Panc1 (cell line): Measurements from ENCODE around the gene MPPED1. TPM values are rescaled to one million over a fixed set of nuclear protein-coding genes. Genes with fewer than 3 reads are reported as not detected.

Source experiments
- ATAC-seq: fragments of 200-7000 bp; cut with Tn5 transposase; 2 replicates; pipeline ENCODE4 v1.9.1; 2020; ENCODE audit warnings: mild to moderate bottlenecking, moderate library complexity
- BruUV-seq: library from RNA; stranded (reverse); fragments of 400-500 nt; replicated peaks from 2 replicates; lab custom pipeline; 2021; lab: Mats Ljungman, UMichigan
- CTCF ChIA-PET: fragments of 300-600 bp; sonication (Branson Sonifier 250); formaldehyde crosslinking; loops from one replicate; lab custom pipeline; 2022; ENCODE audit warnings: antibody characterized with exemption; lab: Charles Lee
- POLR2A ChIA-PET: fragments of 300-600 bp; sonication (Branson Sonifier 250); formaldehyde crosslinking; loops from one replicate; lab custom pipeline; 2022; ENCODE audit warnings: antibody characterized with exemption; lab: Charles Lee
- DNase-seq: peaks from one replicate; pipeline ENCODE4 v3.0.0-alpha.2; 2010; ENCODE audit warnings: low read depth, low spot score
- H3K27ac ChIP-seq: 2 replicates; pipeline ENCODE4 v1.5.1; 2011; ENCODE audit warnings: mild to moderate bottlenecking, low read length, inconsistent platforms
- H3K27me3 ChIP-seq: fragments of 200-500 bp; sonication (Bioruptor generic); 2 replicates; pipeline ENCODE4 v1.6.0; 2014; ENCODE audit warnings: low read length, inconsistent platforms; ENCODE audit not compliant: control insufficient read depth, insufficient read depth
- H3K36me3 ChIP-seq: fragments of 200-500 bp; sonication (Bioruptor generic); 2 replicates; pipeline ENCODE4 v1.5.1; 2014; ENCODE audit warnings: inconsistent platforms, mild to moderate bottlenecking, low read length, moderate library complexity; ENCODE audit not compliant: control insufficient read depth, insufficient read depth
- H3K4me1 ChIP-seq: 2 replicates; pipeline ENCODE4 v1.5.1; 2011; ENCODE audit warnings: inconsistent platforms, mild to moderate bottlenecking, low read length, moderate library complexity; ENCODE audit not compliant: control insufficient read depth, insufficient read depth
- H3K4me3 ChIP-seq, 2 experiments: 2 replicates each; pipeline ENCODE4 v1.5.1; 2011 to 2012; ENCODE audit warnings: low read depth in 2 of 2, low read length in 2 of 2, mild to moderate bottlenecking in 2 of 2, inconsistent platforms in 1 of 2, moderate library complexity in 1 of 2
- H3K9me3 ChIP-seq: fragments of 200-500 bp; sonication (Bioruptor generic); 2 replicates; pipeline ENCODE4 v1.5.1; 2014; ENCODE audit warnings: low read depth, mild to moderate bottlenecking, inconsistent platforms, low read length, moderate library complexity; ENCODE audit not compliant: control insufficient read depth, insufficient read depth
- POLR2AphosphoS5 ChIP-seq: IDR thresholded peaks from 2 replicates; pipeline ENCODE4 v1.6.1; 2012; ENCODE audit warnings: mild to moderate bottlenecking, low read depth, low read length, moderate library complexity
- SIN3A ChIP-seq: IDR thresholded peaks from 2 replicates; pipeline ENCODE4 v1.6.1; 2012; ENCODE audit warnings: low read depth, mild to moderate bottlenecking, low read length, moderate library complexity, borderline replicate concordance; ENCODE audit not compliant: insufficient read depth
- TCF7L2 ChIP-seq: IDR thresholded peaks from 2 replicates; pipeline ENCODE4 v1.6.1; 2011; ENCODE audit warnings: mild to moderate bottlenecking, low read depth, low read length, inconsistent platforms
- in situ Hi-C: cut with HindIII; loops from 2 replicates; pipeline ENCODE4 v1.10.0; 2016; ENCODE audit warnings: low sequenced_read_pairs, low pct_unique_long_range_greater_than_20kb
- intact Hi-C: fragments of 100-400 bp; cut with micrococcal nuclease; formaldehyde crosslinking; loops from one replicate; pipeline ENCODE4 v1.10.0; 2022; ENCODE audit not compliant: unreplicated experiment
- total RNA-seq: library from RNA; stranded (reverse); gene quantifications from one replicate; pipeline ENCODE4 v1.2.1, GENCODE V29; 2021; ENCODE audit not compliant: unreplicated experiment
- TF ChIP-seq, protein P1 (sequence below), 2 experiments: IDR thresholded peaks; 2 replicates each; pipeline ENCODE4 v1.6.1; 2011 to 2012; ENCODE audit warnings: low read depth in 2 of 2, control low read depth in 1 of 2, low read length in 1 of 2, mild to moderate bottlenecking in 1 of 2, moderate library complexity in 1 of 2; ENCODE audit not compliant: insufficient read depth in 1 of 2
- TF ChIP-seq, protein P2 (sequence below): fragments of 450-650 bp; IDR thresholded peaks from 2 replicates; pipeline ENCODE4 v1.5.1; 2017; ENCODE audit warnings: mild to moderate bottlenecking

The MPPED1 gene
- total RNA-seq, 1 experiment from 2014 or later = not detected

DNA sequence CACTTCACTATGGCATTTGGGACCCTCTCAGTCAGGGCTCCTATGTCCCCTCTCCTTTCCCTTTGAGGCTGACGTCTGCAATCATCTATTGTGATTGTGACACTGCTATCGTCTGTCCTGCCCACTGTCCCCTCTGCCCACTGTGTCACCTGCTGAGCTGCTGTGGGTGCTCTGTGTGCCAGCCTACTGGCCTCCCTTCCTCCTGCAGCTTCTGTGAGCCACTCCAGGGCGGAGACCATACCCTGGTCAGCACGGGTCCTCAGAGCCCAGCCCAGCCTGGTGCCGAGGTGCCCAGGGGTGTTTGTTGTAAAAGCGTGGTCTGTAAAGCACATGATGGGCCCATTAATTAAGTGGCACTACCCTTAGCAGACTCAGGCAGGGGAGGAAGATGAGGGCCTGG is 29.4 kb downstream of the MPPED1 start:
- in situ Hi-C loops = no loop called here

DNA sequence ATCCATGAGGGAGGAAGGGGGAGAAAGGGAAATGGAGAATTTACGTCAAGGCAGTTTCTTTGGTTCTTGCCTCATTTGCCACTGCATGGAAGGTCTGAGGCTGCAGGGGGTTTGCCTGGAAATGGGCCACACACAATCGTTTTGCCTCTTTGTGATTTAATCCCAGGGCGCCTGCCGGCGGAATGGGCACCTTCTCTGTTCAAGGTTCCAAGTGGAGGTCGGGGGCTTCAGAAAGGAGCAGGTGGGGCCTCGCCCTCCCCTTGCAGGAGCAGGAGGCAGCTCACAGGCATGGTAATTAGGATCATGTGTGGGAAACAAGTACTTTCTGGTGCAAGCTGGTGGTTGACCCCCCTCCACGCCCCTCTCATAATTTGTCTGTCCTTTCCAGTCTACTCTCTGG is 29.9 kb downstream of the MPPED1 start:
- no TSS peak for BruUV-seq
- TF ChIP-seq POLR2AphosphoS5 (no peak), TCF7L2 (no peak), SIN3A (no peak)
- TF ChIP-seq, protein P1, sequence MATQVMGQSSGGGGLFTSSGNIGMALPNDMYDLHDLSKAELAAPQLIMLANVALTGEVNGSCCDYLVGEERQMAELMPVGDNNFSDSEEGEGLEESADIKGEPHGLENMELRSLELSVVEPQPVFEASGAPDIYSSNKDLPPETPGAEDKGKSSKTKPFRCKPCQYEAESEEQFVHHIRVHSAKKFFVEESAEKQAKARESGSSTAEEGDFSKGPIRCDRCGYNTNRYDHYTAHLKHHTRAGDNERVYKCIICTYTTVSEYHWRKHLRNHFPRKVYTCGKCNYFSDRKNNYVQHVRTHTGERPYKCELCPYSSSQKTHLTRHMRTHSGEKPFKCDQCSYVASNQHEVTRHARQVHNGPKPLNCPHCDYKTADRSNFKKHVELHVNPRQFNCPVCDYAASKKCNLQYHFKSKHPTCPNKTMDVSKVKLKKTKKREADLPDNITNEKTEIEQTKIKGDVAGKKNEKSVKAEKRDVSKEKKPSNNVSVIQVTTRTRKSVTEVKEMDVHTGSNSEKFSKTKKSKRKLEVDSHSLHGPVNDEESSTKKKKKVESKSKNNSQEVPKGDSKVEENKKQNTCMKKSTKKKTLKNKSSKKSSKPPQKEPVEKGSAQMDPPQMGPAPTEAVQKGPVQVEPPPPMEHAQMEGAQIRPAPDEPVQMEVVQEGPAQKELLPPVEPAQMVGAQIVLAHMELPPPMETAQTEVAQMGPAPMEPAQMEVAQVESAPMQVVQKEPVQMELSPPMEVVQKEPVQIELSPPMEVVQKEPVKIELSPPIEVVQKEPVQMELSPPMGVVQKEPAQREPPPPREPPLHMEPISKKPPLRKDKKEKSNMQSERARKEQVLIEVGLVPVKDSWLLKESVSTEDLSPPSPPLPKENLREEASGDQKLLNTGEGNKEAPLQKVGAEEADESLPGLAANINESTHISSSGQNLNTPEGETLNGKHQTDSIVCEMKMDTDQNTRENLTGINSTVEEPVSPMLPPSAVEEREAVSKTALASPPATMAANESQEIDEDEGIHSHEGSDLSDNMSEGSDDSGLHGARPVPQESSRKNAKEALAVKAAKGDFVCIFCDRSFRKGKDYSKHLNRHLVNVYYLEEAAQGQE (IDR thresholded peaks at IDR 0.05; ENCODE audit: insufficient read depth in 1 of 2, low read depth in 2 of 2, low read length in 1 of 2) = no peak
- TF ChIP-seq, protein P2, sequence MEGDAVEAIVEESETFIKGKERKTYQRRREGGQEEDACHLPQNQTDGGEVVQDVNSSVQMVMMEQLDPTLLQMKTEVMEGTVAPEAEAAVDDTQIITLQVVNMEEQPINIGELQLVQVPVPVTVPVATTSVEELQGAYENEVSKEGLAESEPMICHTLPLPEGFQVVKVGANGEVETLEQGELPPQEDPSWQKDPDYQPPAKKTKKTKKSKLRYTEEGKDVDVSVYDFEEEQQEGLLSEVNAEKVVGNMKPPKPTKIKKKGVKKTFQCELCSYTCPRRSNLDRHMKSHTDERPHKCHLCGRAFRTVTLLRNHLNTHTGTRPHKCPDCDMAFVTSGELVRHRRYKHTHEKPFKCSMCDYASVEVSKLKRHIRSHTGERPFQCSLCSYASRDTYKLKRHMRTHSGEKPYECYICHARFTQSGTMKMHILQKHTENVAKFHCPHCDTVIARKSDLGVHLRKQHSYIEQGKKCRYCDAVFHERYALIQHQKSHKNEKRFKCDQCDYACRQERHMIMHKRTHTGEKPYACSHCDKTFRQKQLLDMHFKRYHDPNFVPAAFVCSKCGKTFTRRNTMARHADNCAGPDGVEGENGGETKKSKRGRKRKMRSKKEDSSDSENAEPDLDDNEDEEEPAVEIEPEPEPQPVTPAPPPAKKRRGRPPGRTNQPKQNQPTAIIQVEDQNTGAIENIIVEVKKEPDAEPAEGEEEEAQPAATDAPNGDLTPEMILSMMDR = no peak
- H3K4me1 ChIP-seq = no peaks in the 10 kb centered on the region; the same call in 1 of the 2 replicates
- ChIA-PET POLR2A (no interaction called here), CTCF (no interaction called here)
- no peak overlapping the region for H3K4me3 ChIP-seq
- no peak for DNase-seq
- no peak for ATAC-seq
- in situ Hi-C loops (no loop called here), intact Hi-C loops (no loop called here)
- H3K9me3 ChIP-seq = no peaks in the 10 kb centered on the region
- H3K27me3 ChIP-seq = no peaks in the 10 kb centered on the region
- no peak overlapping the region for H3K27ac ChIP-seq
- H3K36me3 ChIP-seq = no peaks in the 10 kb centered on the region

More for the DNA sequence above, 29.4 kb downstream of the MPPED1 start:
- CTCF ChIA-PET = no interaction called here
- no peaks in the 10 kb centered on the region for H3K9me3 ChIP-seq
- no peaks in the 10 kb centered on the region for H3K27me3 ChIP-seq
- BruUV-seq = no TSS peak
- H3K4me3 ChIP-seq = no peak overlapping the region
- H3K4me1 ChIP-seq = no peaks in the 10 kb centered on the region; the same call in 1 of the 2 replicates
- H3K36me3 ChIP-seq = no peaks in the 10 kb centered on the region
- no peak overlapping the region for H3K27ac ChIP-seq
- intact Hi-C loops = no loop called here
- ATAC-seq (no peak), DNase-seq (no peak)
- TF ChIP-seq SIN3A = no peak
- TF ChIP-seq, protein P1 (IDR thresholded peaks at IDR 0.05; ENCODE audit: insufficient read depth in 1 of 2, low read depth in 2 of 2, low read length in 1 of 2) = no peak
- POLR2A ChIA-PET = no interaction called here
